Coronary artery (tissue), 2 donors: ENCODE data around the gene DCAF10.

Experiments
- DNase-seq: peaks from one replicate; pipeline ENCODE4 v3.0.0-alpha.2; 2017; ENCODE audit warnings: low spot score
- H3K27ac ChIP-seq, 2 donors: fragments of 200-600 bp; sonication (generic); one replicate each; pipeline ENCODE4 v1.5.1; 2016 to 2019
- H3K4me3 ChIP-seq: fragments of 200-600 bp; sonication (generic); 2 replicates; pipeline ENCODE4 v1.5.1; 2016; ENCODE audit warnings: mild to moderate bottlenecking, moderate library complexity
- TF ChIP-seq, protein P1 (sequence below): fragments of 200-600 bp; sonication (generic); IDR thresholded peaks from one replicate; pipeline ENCODE4 v1.5.1; 2019; ENCODE audit warnings: antibody characterized with exemption

Gene DCAF10

GRCh38 chr9:37892063-37892462 lies 91.5 kb downstream of the DCAF10 start:
- TF ChIP-seq, protein P1, sequence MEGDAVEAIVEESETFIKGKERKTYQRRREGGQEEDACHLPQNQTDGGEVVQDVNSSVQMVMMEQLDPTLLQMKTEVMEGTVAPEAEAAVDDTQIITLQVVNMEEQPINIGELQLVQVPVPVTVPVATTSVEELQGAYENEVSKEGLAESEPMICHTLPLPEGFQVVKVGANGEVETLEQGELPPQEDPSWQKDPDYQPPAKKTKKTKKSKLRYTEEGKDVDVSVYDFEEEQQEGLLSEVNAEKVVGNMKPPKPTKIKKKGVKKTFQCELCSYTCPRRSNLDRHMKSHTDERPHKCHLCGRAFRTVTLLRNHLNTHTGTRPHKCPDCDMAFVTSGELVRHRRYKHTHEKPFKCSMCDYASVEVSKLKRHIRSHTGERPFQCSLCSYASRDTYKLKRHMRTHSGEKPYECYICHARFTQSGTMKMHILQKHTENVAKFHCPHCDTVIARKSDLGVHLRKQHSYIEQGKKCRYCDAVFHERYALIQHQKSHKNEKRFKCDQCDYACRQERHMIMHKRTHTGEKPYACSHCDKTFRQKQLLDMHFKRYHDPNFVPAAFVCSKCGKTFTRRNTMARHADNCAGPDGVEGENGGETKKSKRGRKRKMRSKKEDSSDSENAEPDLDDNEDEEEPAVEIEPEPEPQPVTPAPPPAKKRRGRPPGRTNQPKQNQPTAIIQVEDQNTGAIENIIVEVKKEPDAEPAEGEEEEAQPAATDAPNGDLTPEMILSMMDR = no peak
- no peak overlapping the region for H3K27ac ChIP-seq
- H3K4me3 ChIP-seq = no peak overlapping the region
- no peak for DNase-seq

- TF ChIP-seq, protein P1 = no peak
- Histone ChIP-seq H3K27ac (no peak overlapping the region), H3K4me3 (no peak overlapping the region)
- no peak for DNase-seq
These were observed 97.1 kb downstream of the DCAF10 start for GRCh38 chr9:37897665-37898064.

DNA sequence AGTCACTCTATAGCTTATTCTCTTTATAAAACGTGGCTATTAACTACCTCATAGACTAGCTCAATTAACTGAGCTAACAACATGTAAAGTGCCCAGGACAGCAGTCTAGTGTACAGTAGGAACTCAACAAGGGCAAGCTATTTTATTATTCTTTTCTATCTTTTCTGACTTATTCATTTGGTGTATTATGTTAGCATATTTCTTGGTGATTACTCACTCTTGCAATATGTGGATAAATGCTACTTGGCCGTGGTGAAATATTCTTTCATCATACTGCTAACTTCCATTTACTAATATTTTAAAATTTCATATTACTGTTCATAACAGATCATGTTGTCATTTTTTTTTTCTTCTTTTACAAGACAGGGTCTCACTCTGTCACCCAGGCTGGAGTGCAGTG lies 98.4 kb downstream of the DCAF10 start:
- H3K4me3 ChIP-seq = no peak overlapping the region
- no peak for DNase-seq
- TF ChIP-seq, protein P1 = no peak
- H3K27ac ChIP-seq = no peak overlapping the region

DNA sequence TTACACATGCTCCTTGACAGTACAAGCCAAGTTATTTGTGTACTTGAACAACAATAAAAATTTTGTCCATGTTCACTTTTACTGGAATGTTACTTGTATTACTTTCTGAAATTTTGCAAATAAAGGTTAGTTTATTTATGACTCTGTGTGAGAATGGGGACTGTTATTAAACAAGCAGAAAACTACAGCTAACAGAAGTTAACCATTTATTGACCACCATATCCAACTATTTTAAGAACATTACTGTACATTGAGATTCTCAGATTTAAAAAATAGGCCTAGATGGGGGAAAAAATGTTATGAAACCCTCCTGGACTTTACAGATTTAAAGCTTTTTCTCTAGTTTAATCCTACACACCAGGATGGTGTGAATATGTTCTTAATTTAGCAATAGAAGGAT lies 101.5 kb downstream of the DCAF10 start:
- TF ChIP-seq, protein P1 = no peak
- peak overlapping the region; percentile 92 for H3K4me3 ChIP-seq
- H3K27ac ChIP-seq = no peak overlapping the region
- no peak for DNase-seq

DNA sequence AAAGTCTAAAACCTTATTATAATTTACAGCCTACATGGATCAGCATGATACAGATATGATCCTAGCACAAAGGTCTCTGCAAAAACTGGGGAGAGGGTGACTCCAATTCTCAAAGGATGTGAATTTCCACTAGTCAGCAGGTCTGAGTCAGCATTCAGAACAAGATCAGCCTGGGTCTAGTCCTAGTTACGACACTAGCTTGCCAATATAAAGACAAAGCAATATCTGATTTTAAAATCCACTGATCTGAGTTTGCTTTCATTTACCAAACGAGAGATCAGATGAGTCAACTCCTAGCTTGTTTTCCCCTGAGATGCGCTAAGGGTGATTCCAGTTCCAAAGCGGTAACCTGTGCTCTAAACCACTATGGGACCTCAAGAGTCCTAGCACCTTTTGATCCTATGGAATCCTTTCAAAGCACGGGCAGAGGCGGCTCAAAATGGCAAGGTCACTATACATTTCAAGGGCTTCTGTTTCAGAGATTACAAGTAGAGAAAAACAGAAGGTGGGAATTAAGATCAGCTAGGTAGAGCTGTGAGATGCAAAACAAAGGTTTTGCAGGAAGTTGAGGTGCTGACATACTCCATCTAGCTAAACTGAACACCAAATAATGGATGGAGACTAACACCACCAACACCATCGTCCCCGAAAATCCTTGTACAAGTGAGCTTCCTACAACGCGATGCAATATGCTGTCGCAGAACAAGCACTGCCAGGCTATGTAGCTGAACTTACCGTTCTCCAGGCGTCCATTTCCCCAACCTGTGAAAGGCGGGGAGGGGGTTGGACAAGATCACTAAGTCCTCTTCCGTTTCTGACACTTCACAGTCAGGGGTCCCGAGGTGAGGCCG lies 102.4 kb downstream of the DCAF10 start:
- Histone ChIP-seq H3K4me3 (peak overlapping the region; percentile 92), H3K27ac (peak overlapping the region; percentile 73 to 93)
- peak; percentile 43 for DNase-seq
- TF ChIP-seq, protein P1 = no peak

DNA sequence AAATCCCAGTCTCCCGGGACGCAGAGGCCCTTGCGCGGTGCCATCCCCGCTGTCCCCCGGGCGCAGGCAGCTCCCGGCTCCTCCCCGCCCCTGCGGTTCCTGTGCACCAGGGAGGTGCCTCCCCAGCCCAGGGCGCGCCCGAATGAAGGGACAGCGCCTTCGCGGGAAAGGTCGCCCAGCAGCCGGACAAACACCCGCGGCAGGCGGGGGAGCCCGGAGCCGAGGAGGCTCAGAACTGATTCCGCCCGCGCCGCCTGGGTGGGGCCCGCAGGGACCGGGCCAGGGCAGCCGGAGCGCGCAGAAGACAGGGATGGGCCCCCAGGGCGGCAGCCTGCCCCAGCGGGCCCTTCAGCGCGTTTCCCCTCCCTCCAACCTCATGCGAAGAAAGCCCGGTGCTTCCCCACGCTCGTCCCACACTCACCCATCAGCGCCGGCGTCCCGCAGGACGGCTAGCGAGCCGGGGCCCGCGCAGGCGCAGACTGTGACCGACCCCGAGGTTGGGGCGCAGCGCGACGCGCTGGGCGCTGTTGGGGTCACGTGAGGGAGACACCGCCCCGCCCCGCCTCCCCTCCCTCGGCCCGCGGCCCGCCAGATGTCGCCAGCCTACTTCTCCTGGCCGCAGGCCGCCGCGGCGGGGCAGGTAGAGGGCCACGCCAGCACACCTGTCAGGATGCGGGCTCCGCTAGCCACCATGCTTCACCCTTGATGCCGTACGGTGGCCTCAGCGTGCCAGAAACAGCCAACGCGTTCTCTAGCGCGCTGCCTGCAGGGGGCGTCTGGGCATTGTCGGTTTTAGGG lies 103.2 kb downstream of the DCAF10 start, which contains the start of gene SLC25A51:
SLC25A51 (minus strand) TSS at position 481 of the 798 bp plus-strand sequence. CDS start 15,577 bp downstream, outside the sequence.
- H3K27ac ChIP-seq = peak within 1 kb of the TSS; percentile 73 to 93
- TF ChIP-seq, protein P1 = peak; percentile 88
- peak; percentile 96 for DNase-seq
- H3K4me3 ChIP-seq = peak within 1 kb of the TSS; percentile 92
